Omental fat pad (tissue), 4 donors: ENCODE data around the gene CCDC3. TPM values are rescaled to one million over a fixed set of nuclear protein-coding genes. Genes with fewer than 3 reads are reported as not detected.

ENCODE experiments used
- ATAC-seq: fragments of 150-250 bp; one replicate; pipeline ENCODE4 v1.9.1; 2016; ENCODE audit warnings: mild to moderate bottlenecking, moderate library complexity; ENCODE audit not compliant: low FRiP score
- DNase-seq: peaks from one replicate; pipeline ENCODE4 v3.0.0-alpha.2; 2019; ENCODE audit warnings: low spot score
- total RNA-seq, 4 donors: library from RNA; depleted of rRNA; stranded (reverse); fragments of >200 nt; gene quantifications; one replicate each; pipeline ENCODE4 v1.1.0, GENCODE V29; 2016
- TF ChIP-seq, protein P1 (sequence below), 3 donors: fragments of 450-650 bp; IDR thresholded peaks; one replicate each; pipeline ENCODE4 v1.5.1; 2016 to 2017; ENCODE audit warnings: antibody characterized with exemption in 3 of 3, mild to moderate bottlenecking in 3 of 3, moderate library complexity in 2 of 3

The CCDC3 gene
- total RNA-seq, 4 donors from 2014 or later, result 23.5 to 77.8 (median 39.1) TPM

DNA sequence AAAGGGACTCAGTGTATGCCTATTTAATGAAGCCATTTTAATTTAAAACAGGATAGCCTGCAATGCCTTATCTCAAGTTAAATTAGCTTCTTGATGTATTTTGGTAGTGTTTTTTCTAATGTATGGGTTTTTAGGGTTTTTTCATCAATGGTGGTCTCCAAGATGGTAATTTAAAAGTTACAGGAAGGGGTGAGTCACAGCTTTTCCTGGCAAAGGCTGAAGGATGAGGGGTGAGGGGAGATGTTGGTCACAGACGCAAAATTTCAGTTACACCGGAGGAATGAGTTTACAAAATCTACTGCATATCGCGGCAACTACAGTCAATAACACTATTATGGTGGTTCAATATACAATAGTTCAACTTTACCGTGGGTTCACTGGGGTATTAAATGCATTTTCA, 31.6 kb downstream of the CCDC3 start:
- DNase-seq (no peak), ATAC-seq (no peak)
- TF ChIP-seq, protein P1, sequence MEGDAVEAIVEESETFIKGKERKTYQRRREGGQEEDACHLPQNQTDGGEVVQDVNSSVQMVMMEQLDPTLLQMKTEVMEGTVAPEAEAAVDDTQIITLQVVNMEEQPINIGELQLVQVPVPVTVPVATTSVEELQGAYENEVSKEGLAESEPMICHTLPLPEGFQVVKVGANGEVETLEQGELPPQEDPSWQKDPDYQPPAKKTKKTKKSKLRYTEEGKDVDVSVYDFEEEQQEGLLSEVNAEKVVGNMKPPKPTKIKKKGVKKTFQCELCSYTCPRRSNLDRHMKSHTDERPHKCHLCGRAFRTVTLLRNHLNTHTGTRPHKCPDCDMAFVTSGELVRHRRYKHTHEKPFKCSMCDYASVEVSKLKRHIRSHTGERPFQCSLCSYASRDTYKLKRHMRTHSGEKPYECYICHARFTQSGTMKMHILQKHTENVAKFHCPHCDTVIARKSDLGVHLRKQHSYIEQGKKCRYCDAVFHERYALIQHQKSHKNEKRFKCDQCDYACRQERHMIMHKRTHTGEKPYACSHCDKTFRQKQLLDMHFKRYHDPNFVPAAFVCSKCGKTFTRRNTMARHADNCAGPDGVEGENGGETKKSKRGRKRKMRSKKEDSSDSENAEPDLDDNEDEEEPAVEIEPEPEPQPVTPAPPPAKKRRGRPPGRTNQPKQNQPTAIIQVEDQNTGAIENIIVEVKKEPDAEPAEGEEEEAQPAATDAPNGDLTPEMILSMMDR (IDR thresholded peaks at IDR 0.05), result no peak

DNA sequence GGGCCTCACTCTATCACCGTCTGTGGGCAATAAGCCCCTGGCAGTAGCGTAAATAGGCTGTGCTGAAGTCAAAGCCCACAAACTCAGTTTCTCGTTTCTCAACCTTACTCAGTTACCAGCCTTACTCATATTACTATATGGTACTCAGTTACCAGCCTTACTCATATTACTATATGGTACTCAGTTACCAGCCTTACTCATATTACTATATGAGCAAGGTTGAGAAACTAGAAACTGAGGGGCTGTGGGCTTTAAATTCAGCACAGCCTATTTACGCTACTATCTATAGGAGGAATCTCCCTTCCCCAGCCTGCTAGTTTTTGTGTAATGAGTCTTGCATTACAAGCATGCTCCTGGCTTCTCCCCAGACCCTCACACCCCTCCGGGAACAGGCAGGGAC, 35.4 kb downstream of the CCDC3 start:
- no peak for ATAC-seq
- TF ChIP-seq, protein P1 (IDR thresholded peaks at IDR 0.05), result no peak
- no peak for DNase-seq

DNA sequence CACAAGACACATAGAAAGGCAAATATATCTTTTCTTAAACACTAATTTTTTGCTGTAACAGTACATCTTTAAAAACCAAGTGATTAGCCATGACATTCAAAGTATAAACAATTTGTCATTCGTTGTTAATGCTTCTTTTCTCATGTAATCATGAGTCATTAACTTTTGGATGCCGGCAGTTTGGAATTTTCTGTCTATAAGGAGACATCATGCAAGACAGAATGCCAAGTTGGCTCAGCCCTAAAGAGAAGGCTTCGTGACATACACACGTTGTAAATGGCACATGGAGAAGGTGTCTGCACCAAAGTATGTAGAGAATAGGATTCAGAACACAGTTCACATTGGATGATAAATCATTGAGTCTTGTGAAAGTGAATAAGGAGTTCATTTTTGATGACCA, 35.9 kb downstream of the CCDC3 start:
- TF ChIP-seq, protein P1 (IDR thresholded peaks at IDR 0.05), result no peak
- no peak for ATAC-seq

DNA sequence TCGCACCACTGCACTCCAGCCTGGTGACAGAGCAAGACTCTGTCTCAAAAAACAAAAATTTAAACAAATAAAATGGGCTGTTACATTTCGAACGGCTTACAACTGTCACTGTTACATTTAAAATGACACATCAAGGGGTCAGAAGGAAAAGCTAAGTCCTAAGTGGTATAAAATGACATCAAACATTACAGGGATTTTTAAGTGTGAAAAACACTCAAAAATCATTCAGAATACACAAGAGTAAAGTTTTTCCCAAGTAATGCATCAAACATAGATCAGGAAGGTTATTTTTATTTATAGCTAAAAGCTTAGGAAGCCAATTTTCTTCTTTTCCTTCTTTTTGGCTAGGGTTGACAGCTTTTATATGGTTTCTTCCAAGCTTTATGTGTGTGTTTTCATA, 39.0 kb downstream of the CCDC3 start:
- TF ChIP-seq, protein P1 (IDR thresholded peaks at IDR 0.05), result no peak
- ATAC-seq (no peak), DNase-seq (no peak)

More for the DNA sequence above, 35.9 kb downstream of the CCDC3 start:
- DNase-seq, result no peak

DNA sequence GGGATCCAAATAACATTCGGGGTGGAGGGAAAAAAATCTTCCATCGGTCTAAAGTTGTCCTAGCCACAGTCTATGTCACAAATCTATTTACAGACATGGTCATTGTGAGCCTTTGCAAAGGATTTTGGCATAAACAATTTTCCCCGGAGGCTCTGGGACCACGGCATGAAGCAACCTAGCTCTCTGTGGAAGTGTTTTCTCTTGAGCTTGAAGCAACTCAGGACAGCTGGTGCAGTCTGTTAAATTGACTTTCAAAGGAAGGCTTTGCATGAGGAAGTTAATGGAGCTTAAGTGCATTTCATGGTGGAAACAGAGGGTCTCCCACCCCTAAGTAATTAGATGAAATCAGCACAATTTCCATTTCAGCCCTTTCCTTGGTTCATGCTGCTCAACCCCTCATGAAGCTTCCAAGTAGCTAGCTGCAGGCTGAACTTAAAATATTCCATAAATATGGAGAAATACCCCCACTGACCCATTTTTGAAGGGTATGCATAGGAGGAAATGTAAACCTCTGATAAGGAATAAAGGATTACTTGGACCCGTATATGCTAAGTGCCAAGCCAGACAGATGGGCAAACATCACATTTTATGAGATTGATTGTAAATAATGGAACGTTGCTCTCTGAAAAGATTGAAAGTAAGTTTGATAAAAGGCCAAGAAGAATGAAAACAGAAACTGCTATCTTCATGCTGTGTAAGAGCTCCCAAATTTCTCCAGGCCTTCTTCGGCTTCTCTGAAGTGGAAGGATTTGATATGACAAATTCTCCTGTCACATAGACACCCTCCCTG, 39.9 kb downstream of the CCDC3 start:
- no peak for ATAC-seq
- no peak for DNase-seq
- TF ChIP-seq, protein P1 (IDR thresholded peaks at IDR 0.05), result no peak

DNA sequence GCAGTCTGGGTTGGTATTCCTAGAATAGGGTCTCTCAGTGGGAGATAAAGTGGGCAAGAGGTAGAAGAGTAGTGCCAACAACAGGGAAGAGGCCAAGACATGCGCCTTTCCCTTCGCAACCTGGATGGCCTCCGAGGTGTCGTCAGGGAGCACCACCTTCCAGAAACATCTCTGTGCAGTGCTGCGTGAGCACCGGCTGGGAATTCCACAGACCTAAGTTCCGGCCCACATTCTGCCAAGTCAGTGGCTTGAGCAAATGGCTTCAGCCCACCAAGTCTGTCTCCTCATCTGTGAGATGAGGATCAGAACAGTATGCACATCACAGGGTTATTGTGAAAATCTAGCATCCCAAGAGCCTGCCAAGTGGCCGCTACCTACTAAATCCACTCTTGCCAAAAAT, 40.6 kb downstream of the CCDC3 start:
- ATAC-seq (no peak), DNase-seq (no peak)
- TF ChIP-seq, protein P1 (IDR thresholded peaks at IDR 0.05), result no peak

DNA sequence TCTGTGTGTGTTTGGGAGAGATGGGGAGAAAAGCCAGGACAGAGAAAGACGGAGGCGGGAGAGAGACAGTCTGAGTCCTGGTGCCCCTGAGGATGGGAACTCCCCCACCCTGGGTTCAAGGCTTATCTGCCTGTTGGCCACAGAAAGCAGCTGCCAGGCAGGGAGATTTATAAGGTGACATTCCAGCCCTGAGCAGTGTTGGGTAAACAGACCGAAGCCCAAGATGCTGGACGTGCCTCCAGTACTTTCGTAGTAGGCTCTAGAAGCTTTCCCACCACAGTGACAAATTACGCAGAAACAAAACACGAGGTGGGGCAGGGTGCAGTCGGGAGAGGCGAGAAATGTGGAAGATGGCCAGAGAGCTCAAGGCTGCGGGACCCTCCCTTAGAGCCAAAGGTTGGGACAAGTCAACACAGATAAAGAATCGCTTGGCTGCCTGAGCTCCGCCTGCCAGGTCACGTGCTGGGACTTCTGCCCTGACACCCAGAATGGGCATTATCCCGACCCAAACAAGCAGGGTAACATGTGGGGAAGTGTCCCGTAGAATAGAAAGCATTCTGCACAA, 41.1 kb downstream of the CCDC3 start:
- ATAC-seq, result no peak
- DNase-seq, result no peak
- TF ChIP-seq, protein P1 (IDR thresholded peaks at IDR 0.05), result no peak
